ENCODE data around the gene TRIM8. TPM values are rescaled to one million over a fixed set of nuclear protein-coding genes. Genes with fewer than 3 reads are reported as not detected.

Gene TRIM8, protein sequence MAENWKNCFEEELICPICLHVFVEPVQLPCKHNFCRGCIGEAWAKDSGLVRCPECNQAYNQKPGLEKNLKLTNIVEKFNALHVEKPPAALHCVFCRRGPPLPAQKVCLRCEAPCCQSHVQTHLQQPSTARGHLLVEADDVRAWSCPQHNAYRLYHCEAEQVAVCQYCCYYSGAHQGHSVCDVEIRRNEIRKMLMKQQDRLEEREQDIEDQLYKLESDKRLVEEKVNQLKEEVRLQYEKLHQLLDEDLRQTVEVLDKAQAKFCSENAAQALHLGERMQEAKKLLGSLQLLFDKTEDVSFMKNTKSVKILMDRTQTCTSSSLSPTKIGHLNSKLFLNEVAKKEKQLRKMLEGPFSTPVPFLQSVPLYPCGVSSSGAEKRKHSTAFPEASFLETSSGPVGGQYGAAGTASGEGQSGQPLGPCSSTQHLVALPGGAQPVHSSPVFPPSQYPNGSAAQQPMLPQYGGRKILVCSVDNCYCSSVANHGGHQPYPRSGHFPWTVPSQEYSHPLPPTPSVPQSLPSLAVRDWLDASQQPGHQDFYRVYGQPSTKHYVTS
- total RNA-seq, result 48.4 and 72.8 TPM in 2 replicates

DNA sequence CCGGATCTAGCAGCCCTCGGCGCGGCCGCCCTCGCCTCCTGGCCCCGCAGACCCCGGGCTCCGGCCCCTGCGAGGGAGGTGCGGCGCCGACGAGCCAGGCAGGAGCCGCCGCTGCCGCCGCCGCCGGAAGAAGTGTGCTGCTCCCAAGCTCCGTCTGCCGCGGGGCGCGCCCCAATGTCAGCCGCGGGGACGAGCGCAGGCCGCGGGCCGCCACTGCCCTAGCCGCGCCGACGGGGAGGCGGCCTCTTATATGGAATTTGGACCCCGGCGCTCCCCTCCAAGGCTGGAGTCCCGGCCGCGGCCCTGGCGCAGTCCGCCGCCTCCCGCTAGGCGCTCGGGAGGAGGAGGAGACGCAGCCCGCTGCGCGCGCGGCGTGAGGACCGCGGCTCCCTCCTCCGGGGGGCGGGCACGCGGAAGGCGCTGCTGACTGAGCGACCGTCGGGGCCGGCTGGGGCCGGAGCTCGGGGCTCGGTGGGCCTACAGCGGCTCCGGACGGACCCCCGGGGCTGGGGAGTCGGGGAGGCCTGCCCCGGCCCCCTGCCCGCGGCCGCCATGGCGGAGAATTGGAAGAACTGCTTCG, at the start of gene TRIM8:
TRIM8 (plus strand) TSS at position 414 of the 580 bp plus-strand sequence; CDS start at position 553, 139 bp downstream.

Other genes with a start within 250 kb of the TRIM8 start
- gene NFKB2, start 248.8 kb upstream of the TRIM8 start, total RNA-seq, result 18.5 and 65.1 TPM in 2 replicates
- under 0.01 and 0.44 TPM in 2 replicates for gene PSD, start 225.7 kb upstream of the TRIM8 start, total RNA-seq
- gene FBXL15, start 223.6 kb upstream of the TRIM8 start, total RNA-seq, result 5.5 and 7.6 TPM in 2 replicates
- gene CUEDC2, start 211.9 kb upstream of the TRIM8 start, total RNA-seq, result 33.3 and 41.8 TPM in 2 replicates
- gene C10orf95, start 192.9 kb upstream of the TRIM8 start, total RNA-seq, result not detected in 2 replicates
- gene ACTR1A, start 141.8 kb upstream of the TRIM8 start, total RNA-seq, result 154 and 207 TPM in 2 replicates
- gene SUFU, start 140.5 kb upstream of the TRIM8 start, total RNA-seq, result 2.3 and 6.9 TPM in 2 replicates
- 3.2 and 3.7 TPM in 2 replicates for gene ARL3, start 69.9 kb downstream of the TRIM8 start, total RNA-seq
- gene SFXN2, start 70.2 kb downstream of the TRIM8 start, total RNA-seq, result 3.7 and 7.4 TPM in 2 replicates
- 26.6 and 52.7 TPM in 2 replicates for gene WBP1L, start 99.5 kb downstream of the TRIM8 start, total RNA-seq
- not detected in 2 replicates for gene CYP17A1, start 192.9 kb downstream of the TRIM8 start, total RNA-seq
- gene BORCS7, start 209.8 kb downstream of the TRIM8 start, total RNA-seq, result 14.6 and 22.6 TPM in 2 replicates
- 0.81 and 1.1 TPM in 2 replicates for gene AS3MT, start 225.0 kb downstream of the TRIM8 start, total RNA-seq